ENCODE measurements around the gene PRX.
A peak's percentile ranks its signal among the peaks of the same experiment; 100 is the strongest.
"Not testable (repeated sequence)": the region's sequence is repeated elsewhere in the genome, so short reads cannot be mapped to it uniquely, and the experiment has no call there.

The PRX gene

DNA sequence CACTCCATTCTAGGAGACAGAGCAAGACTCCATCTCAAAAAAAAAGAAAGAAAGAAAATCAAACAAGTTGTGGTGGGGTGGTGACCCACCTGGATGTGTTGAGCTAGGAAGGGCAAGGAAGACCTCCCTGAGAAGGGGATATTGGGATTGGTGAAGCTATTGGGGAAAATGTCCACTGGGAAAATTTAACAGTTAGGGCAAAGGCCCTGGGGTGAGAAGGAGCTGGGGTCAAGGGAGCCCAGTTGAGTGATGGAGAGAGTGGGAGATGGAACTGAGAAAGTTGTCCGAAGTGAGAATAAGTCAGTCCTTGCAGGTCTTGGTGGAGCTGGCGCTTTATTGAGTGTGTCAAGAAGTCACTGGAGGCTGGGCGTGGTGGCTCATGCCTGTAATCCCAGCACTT, 25.1 kb upstream of the PRX start:
- DNase-seq = no peak

DNA sequence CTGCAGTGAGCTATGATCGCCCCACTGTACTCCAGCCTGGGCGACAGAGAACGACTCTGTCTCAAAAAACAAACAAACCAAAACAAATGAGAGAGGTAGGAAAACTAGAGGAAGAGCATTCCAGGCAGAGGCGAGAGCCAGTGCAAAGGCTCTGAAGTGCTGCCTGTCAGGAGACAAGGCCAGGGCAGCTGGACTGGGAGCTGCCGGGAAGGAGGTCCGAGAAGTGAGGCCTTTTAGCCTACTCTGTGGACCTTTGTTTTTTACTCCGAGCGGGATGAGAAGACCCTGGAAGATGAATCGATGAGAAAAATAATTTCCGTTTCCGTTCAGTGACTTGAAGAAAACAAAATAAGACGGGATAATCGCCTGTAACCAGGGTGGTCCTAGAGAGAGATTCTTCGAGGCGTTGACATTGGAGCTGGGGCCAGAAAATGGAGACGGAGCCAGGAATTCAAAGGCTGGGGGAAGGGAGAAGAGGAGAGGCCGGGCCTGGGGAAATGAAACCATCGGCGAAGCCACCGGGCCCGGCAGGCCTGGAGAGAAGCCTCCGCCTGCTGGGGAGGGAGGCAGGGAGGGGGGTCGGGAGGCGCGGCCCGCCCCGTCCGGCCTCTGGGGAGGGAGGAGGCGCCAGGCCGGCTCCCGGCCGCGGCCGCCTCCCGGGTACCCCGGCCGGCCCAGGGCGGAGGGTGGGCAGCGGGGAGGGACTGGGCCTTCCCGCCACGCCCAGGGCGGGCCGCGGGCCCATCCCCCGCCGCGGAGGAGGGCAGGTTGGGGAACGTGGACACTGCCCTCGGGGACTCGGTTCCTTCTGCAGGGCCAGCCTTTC, 20.4 kb upstream of the PRX start:
- peak; percentile 91 to 97 (median 94) for DNase-seq

DNA sequence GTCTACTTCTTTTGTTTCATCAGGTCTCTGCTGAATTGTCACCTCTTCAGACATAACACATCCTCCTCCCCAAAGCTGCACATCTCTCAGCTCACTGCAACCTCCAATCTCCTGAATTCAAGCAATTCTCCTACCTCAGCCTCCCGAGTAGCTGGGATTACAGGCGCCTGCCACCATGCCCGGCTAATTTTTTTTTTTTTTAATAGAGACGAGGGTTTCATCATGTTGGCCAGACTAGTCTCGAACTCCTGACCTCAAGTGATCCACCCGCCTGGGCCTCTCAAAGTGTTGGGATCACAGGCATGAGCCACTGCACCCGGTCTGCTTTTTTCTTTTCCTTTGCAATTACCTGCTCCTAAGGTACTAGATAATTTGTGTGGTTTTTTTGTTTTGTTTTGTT, 19.6 kb upstream of the PRX start:
- not testable (repeated sequence) for DNase-seq

DNA sequence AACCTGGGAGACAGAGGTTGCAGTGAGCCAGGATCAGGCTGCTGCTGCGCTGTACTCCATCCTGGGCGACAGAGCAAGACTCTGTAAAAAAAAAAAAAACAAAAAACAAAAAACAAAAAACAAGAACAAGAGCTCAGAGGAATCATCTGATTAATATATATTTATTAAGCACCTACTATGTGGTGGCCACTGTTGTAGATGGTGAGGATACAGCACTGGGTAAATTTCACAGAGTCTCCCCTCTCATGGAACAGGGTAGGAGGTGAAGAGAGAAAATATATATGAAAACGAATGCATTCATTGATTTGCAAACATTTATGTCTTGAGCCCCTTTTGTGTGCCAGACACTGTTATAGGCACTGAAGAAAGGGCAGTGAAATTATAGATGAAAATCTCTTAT, 18.5 kb upstream of the PRX start:
- DNase-seq = no peak

DNA sequence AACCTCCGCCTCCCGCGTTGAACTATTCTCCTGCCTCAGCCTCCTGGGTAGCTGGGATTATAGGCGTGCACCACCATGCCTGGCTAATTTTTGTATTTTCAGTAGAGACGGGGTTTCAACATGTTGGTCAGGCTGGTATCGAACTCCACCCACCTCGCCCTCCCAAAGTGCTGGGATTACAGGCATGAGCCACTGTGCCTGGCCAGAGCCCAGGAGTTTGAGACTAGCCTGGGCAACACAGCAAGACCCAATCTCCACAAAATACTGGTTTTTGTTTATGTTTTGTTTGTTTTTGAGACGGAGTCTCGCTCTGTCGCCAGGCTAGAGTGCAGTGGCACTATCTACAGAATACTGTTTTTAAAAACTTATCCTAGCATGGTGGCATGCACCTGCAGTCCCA, 17.1 kb upstream of the PRX start:
- not testable (repeated sequence) for DNase-seq

DNA sequence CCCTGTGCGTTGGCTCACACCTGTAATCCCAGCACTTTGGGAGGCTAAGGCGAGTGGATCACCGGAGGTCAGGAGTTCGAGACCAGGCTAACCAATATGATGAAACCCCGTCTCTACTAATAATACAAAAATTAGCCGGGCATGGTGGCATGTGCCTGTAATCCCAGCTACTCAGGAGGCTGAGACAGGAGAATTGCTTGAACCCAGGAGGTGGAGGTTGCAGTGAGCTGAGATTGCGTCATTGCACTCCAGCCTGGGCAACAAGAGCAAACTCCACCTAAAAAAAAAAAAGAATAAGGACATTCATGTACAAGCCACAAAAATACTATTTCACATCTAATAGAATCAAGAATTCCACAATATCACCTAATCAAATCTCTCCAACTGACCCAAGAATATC, 15.0 kb upstream of the PRX start:
- not testable (repeated sequence) for DNase-seq

DNA sequence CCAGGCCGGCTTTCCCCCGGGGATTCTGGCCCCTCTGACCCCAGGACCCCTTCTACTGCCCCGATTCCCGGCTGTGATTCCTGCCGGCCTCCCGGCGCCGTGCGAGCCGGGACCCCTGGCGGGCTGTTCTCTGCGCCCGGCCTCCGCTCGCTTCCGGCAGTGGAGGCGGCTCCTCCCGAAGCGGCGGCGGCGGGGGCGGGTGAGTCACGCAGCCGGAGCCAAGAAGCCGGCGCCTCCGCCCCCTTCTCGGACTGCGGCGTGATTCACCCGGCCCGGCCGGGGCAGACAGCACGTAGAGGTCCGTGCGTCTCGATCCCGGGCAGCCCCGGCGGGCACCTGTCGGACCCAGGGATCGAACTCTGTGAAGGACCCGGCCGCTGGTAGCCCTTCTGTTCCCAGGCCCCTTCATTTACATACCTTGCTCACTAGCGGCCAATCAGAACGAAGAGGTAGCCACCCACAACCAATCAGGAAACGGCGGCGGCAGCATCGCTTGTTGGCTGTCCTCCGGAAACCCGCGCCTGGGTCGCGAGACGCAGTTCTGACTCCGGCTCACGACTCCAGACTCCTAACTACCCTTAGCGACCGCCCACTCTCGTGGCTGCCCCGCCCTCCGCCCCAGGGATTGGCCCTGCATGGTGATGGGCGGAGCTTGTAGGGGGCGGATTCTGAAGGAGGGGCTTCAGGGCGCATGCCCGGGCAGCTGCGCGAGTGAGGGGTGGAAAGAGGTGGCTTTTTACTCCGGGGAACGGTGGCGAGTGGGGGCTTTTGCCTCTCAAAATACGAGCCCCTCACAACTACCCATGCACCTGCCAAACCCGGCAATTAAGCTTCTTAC, 12.5 kb upstream of the PRX start, which contains the start of gene SERTAD1:
TSS of gene SERTAD1 (minus strand) at position 543 of the 838 bp plus-strand sequence. CDS start 2,446 bp downstream, outside the sequence.
- DNase-seq = peak; percentile 100

DNA sequence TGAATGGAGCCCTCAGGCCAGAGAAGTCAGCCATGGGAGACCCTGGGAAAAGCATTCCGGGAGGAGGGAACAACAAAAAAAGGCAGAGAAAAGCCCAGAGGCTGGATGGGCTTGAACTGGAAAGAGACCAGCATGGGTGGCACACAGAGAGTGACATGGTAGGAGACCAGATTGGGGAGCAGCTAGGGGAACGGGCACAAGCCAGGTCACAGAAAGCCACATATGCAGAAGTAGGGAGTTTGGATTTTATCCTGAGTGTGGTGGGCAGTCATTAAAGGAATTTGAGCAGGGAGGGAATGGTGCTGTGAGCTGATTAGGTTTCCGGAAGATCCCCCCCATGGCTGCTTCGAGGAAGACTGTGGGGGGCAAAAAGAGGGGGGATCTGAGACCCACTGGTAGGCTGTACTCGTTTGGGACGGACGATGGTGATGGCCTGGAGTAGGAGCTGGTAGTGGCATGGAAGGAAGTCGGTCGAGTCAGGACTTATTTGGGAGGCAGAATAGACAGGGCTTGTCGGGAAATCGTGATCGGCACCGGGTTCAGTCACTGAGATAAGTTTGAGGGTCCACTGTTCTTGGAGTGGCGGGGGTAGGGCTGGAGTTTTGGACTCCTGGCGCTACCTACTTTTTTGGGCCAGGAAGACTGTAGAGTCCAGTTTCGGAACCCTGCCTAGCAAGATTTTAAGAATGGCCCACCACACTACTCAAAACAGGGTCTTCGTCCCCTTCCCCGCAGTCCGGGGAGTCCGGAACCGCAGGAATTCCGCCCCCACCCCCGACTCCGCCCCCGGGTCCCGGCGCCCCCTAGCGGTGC, 11.7 kb upstream of the PRX start:
- DNase-seq = peak in 2 of 3 donors; percentile 25 to 29

DNA sequence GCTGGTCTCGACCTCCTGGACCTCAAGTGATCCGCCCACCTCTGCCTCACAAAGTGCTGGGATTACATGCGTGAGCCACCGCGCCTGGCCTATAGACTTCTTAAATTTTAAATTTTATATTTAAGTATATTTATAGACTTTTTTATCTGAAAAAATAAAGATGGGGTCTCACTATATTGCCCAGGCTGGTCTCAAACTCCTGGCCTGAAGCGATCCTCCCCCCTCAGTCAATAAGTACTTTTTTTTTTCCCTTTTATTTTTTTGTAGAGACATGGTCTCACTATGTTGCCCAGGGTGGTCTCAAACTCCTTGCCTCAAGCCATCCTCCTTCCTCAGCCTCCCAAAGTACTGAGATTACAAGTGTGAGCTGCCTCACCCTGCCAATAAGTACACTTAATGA, 10.8 kb upstream of the PRX start:
- DNase-seq = no peak

DNA sequence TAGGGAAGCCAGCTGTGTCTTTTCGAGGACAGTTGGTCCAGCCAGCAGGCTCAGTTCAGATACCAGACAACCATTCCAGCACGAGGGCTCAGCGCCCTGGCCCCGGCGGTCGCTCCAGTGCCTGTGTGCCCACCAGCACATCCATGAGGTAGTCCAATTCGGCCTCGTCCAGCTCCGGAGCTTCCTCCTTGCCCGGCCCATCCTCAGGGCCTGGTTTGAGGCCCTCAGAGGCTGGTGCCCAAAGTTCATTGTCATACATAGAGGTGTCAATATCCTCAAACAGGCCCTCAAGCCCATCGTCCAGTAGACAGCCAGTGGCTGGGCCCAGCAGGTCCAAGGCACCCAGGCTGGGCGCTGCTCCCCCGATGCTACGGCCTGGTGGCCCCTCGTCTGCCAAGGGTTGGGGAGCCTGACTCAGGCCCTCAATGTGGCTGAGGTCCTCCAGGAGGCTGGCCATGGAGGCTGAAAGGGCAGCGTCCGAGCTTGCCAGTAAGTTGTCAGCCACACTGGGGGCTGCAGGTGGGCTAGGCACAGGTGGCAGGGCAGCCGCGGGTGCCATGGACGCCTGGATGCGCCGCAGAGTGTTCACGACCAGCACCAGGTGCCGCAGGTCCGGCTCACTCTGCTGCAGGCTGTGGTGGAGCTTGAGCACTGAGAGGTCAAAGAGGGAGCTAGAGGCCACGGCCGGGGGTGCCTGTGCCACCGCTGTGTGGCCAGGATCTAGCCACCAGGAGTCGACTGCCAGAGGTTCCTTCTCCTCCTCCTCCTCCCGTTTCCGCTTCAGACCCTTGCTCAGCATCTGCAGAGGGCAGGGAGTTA, 9.8 kb upstream of the PRX start:
- no peak for DNase-seq

DNA sequence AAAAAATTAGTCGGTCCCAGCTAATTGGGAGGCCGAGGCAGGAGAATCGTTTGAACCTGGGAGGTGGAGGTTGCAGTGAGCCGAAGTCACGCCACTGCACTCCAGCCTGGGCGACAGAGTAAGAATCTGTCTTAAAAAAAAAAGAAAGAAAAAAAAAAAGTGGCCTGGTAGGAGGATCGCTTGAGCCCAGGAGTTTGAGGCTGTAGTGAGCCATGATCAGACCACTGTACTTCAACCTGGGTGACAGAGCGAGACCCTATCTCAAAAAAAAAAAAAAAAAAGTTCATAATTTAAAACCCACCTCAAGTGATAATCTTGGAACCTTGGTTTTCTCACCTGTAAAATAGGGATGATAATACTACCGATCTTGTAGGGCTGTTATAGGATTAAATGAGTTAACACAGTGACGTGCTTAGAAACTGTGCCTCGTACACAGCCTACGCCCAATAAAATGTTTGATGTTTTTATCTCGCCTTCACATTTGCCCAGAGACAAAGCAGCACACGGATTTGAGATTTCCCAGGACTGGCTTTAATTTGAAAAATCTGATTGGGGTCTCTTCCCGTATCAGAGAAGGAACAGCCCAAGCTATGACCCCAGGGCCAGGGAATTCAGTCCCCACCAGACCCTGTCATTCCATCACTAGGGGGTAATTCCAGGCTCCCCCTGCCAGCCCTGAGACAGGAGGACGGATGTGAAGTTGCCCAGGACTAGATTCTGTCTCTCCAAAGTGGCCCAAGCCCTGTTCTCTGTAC, 9.0 kb upstream of the PRX start:
- DNase-seq = no peak

DNA sequence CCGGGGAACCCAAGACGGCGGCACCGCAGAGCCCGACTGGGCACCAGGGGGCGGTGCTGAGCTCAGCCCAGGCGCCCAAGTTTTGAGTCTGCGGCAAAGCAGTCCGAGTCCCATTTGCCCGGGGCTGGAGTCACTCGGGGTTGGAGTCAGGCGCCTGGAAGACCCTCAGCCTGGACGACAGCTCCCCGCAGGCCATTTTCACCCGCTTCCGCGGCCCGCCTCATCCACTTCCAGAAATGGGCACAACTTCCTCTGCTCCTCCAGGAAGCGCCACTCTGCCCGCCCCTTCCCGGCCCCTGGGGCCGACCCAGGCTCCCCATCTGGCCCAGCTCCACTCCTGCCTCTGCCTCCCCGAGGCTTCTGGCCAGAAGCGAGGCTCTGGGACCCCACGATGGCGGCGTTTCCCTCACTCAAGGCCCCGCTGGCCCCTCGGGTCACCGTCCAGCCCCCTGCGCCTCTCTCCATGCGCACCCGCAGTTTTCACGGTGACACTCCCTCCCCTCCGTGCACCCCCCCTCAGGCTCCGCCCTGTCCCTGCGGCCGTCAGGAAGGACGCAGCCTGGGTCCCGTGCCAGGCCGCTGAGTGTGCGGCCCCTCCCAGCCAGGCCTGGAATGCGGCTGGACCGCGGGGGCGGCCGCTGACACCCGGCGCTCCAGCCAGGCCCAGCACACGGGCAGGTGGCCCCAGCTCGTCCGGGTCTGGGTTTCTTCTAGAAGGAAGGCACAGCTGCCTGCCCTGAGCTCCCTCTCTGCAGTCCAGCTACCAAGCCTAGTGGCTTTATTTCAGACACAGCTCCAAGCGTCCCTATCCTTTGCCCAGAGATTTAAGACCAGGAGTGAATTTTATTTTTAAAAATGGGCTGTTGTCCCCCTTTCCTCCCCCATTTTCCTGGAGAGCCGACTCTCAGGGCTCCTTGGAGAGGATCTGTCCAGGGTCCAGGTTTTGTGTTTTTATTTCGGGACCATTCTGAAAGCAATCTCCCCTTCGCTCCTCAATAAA, 7.9 kb upstream of the PRX start:
- peak; percentile 87 to 95 (median 89) for DNase-seq

DNA sequence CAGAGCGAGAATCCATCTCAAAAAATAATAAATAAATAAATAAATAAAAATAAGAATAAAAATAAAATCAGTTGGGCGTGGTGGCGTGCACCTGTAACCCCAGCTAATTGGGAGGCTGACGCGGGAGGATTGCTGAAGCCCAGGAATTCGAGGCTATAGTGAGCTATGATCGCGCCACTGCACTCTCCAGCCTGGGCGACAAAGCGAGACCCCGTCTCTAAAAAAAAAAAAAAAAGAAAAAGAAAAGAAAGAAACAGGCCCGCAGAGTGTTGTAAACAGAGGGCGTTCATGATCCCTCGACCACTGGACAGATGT, 7.2 kb upstream of the PRX start:
- DNase-seq = no peak

DNA sequence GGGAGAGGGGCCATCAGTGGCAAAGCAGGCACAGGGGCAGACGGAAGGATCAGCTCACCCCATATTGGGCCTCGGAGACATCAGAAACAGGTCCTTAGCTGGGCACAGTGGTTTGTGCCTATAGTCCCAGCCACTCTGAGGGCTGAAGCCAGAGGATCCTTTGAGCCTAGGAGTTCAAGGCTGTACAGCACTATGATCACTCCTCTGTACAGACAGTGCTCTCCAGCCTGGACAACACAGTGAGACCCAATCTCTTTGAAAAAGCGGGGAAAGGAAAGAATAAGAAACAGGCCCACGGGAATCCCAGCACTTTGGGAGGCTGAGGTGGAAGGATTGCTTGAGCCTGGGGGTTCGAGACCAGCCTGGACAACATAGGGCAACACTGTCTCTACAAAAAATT, 6.6 kb upstream of the PRX start:
- DNase-seq = no peak

DNA sequence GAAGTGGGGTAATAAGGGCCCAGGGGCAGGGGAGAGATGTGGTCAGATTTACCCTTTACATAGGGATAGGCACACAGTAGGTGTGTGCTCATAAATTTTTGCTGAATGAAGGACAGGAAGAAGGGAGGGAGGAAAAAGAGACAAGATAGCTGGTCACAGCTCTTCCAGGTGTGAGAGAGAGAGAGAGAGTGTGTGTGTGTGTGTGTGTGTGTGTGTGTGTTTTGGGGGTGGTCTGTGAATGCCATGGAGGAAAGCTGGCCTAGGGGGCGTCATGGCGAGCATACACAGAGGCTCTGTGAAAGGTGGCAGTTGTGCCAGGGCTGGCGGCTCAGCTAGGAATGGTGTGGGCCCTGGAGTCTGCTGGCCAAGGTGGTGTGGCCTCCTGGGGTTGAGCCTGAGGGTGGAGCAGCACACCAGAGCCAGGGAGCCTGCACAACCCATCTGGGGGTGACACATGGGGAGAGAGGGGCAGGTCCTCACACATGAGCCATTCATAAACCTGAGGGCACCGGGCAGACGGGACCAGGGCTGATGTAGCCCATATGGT, 6.0 kb upstream of the PRX start:
- no peak for DNase-seq

DNA sequence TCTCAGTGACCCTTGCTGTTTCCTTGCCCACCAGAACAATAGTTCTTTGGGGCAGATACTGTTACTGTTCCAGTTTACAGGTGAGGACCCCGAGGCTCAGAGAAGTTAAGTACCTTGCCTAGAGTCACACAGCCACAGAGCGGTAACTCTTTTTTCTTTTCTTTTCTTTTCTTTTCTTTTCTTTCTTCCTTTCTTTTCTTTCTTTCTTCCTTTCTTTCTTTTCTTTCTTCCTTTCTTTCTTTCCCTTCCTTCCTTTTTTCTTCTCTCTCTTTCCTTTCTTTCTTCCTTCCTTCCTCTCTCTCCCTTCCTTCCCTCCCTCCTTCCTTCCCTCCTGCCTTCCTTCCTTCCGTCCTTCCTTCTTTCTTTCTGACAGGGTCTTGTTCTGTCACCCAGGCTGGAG, 4.9 kb upstream of the PRX start:
- no peak for DNase-seq

DNA sequence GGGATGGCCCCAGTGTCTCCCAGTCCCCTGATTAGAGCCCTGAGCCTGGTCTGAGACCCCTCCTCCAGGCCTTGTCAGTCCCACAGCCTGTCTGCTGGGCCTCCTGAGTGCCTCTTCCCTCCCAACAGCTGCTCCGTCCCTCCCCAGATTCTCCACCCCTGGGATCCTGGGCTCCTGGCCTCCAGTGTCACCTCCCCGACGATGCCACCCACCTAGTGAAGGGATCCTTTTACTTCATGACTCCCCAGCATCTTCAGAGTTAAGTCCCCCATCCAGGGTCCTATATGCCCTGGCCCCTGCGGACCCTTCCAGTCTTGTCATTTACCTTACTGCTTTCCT, 4.4 kb upstream of the PRX start:
- no peak for DNase-seq

DNA sequence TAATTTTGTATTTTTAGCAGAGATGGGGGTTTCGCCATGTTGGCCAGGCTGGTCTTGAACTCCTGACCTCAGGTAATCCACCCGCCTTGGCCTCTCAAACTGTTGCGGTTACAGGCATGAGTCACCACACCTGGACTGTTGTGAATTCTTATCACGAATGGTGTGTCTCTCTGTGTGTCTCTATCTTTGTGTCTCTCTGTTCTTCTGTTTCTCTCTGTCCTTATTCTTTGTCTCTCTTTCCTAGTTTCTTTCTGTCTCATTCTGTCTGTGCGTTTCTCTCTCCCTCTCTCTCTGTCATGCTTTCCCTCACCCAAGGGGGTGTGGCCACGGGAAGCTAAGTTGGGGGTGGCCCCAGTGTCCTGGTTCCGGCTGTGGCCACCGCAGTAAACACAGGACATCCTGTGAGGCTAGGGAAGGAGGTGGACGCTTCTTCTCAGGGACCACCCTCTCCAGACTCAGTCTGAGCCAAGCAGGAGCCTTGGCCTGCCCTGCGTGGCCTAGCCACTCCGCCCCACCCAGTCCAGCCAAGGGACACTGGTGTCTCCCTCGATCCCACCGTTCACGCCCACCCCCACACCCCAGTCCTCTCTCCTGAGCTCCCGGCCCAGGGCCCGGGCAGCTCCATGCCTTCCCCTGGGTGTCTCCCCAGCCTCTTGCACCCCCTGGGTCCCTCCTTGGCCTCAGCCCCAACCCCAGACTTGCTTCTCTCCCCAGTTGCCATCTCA, 3.9 kb upstream of the PRX start:
- peak; percentile 44 to 63 (median 46) for DNase-seq

DNA sequence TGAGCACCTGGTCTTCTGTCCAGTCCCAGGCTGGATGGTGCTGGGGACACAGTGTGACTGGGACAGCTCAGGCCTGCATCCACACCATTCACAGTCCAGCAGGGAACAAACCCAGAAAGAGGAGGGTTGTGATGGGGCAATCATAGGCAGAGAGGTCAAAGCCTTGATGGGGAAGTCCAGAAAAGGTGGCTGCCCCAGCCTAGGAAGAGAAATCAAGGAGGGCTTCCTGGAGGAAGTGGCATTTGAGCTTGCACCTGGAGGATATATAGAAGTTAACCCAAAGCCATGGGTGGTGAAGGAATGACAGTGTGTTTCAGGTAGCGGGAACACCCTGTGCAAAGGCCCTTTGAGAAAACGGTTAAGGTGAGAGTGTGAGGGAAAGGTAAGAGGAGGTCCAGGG, 2.6 kb upstream of the PRX start:
- no peak for DNase-seq

Data from suppressor macrophage treated with lipopolysaccharide for 1 hour (primary cell).